HG02571 (cell line): ENCODE results near the gene TOR1AIP1.
A peak's percentile ranks its signal among the peaks of the same experiment; 100 is the strongest.
"Not testable (repeated sequence)": the region's sequence is repeated elsewhere in the genome, so short reads cannot be mapped to it uniquely, and the experiment has no call there.

Experiments
- ATAC-seq: cut with Tn5 transposase; IDR thresholded peaks from one replicate; pipeline ENCODE4 v1.9.1; 2021; ENCODE audit warnings: mild to moderate bottlenecking, moderate library complexity; ENCODE audit not compliant: unreplicated experiment

The TOR1AIP1 gene, protein sequence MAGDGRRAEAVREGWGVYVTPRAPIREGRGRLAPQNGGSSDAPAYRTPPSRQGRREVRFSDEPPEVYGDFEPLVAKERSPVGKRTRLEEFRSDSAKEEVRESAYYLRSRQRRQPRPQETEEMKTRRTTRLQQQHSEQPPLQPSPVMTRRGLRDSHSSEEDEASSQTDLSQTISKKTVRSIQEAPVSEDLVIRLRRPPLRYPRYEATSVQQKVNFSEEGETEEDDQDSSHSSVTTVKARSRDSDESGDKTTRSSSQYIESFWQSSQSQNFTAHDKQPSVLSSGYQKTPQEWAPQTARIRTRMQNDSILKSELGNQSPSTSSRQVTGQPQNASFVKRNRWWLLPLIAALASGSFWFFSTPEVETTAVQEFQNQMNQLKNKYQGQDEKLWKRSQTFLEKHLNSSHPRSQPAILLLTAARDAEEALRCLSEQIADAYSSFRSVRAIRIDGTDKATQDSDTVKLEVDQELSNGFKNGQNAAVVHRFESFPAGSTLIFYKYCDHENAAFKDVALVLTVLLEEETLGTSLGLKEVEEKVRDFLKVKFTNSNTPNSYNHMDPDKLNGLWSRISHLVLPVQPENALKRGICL

DNA sequence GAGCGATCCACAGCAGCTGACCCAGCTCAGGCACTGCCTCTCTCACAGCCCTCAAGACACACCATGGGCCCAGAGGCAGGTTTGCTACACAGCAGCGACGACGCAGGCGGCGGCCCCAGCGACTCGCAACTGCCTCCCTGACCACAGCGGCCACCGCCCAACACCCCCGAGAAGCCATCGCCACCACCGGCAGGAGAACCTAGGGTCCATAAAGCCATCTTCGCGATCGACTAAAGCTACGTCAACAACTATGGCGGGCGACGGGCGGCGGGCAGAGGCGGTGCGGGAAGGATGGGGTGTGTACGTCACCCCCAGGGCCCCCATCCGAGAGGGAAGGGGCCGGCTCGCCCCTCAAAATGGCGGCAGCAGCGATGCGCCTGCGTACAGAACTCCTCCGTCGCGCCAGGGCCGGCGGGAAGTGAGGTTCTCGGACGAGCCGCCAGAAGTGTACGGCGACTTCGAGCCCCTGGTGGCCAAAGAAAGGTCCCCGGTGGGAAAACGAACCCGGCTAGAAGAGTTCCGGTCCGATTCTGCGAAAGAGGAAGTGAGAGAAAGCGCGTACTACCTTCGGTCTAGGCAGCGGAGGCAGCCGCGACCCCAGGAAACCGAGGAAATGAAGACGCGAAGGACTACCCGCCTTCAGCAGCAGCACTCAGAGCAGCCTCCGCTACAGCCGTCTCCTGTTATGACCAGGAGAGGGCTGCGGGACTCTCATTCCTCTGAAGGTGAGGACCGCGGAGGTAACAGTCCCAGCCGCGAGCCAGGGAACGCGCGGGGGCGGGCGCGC is at the start of gene TOR1AIP1:
TSS of gene TOR1AIP1 (plus strand) at position 33 of the 787 bp plus-strand sequence. CDS start at position 251, 218 bp downstream.
- ATAC-seq, result peak; percentile 73

- not testable (repeated sequence) for ATAC-seq
Measured at GRCh38 chr1:179836686-179837445, 45.2 kb upstream of the TOR1AIP1 start.

DNA sequence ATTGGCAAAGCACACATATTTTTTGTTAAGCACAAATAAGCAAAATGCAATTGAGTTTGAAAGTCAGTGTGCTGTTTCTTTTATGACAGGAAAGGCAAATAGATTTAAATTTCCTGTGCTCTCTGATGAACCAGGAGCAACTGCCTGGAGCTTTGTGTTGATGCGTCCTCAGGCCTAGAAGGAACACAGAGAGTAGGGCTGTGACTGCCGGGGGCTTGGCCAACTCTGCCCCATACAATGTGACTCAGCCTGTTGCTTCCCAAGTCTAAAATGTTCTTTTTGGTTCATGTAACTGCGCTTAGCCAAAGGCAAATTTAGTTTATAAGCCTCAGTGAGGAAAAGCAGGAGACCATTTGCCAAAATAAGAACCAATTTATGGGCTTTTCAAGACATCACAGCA is 42.0 kb upstream of the TOR1AIP1 start:
- ATAC-seq, result no peak

- ATAC-seq, result no peak
Measured at GRCh38 chr1:179848233-179848632, 33.9 kb upstream of the TOR1AIP1 start.

DNA sequence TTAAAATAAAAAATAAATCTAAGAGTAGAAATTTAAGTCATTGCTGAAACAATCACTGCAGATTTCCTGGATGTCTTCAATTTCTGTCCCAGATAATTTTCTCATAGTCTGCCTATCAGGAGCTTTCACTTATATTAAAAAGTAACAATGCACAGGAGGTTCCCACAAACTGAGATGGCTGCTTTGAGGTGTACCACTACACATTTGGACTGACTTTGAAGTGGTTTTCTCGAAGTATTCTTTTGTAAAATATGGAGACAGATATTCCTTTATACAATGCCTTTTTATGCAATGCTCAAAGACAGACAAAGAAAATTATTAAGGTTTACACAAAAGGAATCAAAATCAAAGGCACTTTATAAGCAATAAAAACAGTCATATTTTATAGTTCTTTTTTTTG is 29.0 kb upstream of the TOR1AIP1 start:
- ATAC-seq, result no peak

GRCh38 chr1:179855831-179856230 is 26.3 kb upstream of the TOR1AIP1 start:
- not testable (repeated sequence) for ATAC-seq

- no peak for ATAC-seq
Measured at GRCh38 chr1:179856296-179856695, 25.8 kb upstream of the TOR1AIP1 start.

- ATAC-seq, result no peak
Measured at GRCh38 chr1:179857009-179857408, 25.1 kb upstream of the TOR1AIP1 start.

DNA sequence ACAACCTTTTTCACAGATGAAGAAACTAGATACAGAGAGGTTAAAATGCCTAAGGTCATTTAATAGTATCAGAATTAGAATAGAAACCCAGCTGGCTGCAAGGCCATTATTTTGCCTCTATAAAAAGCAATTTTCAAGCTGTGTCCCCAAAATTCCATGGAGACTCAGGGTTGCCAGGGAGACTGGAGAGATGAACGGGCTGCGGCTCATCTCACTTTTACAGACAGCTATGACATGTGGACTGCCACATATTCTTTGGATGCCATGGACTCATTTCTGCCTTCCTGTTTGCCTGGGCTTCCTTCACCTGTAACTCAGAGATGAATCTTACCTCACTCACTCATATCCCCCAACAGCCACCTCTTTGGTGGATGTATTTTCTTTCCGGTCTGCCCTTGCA is 21.4 kb upstream of the TOR1AIP1 start:
- ATAC-seq, result no peak

DNA sequence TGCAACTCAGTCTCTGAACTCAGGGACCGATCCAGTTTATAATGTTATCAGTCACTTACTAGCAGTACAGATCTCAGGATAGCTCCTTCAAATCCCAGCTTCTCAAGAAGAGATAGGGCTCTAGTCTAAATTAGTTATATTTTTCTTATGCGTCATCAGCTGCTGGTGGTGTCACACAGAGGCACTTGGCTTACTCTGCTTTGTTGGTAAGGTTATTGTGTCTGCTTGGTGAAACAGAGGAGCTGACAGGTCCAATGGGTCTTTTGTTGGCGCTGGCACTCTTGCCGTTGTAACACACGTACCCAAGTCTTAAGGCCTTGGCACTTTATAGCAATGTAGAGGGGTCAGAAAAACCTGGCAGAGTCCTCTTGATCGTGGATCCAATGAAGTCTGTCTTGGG is 16.7 kb upstream of the TOR1AIP1 start:
- ATAC-seq, result no peak

DNA sequence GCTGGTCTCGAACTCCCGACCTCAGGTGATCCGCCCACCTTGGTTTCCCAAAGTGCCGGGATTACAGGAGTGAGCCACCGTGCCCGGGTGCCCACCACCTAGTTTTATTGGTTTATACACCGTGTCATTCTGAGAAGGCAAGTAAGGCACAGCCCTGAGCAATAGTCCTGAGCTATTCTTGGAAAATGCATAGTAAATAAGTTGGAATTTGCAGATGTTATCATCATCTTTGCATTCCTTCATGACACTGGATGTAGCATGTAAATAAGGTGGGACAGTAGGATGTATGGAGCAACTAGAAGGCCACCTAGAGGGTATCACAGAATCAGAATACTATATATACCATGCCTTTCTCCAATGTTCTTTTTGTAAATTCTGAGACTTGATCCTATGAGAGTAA is 15.5 kb upstream of the TOR1AIP1 start:
- ATAC-seq, result no peak

GRCh38 chr1:179867493-179868330 is 14.4 kb upstream of the TOR1AIP1 start:
- ATAC-seq, result no peak

GRCh38 chr1:179870870-179871269 is 11.2 kb upstream of the TOR1AIP1 start:
- ATAC-seq, result no peak

DNA sequence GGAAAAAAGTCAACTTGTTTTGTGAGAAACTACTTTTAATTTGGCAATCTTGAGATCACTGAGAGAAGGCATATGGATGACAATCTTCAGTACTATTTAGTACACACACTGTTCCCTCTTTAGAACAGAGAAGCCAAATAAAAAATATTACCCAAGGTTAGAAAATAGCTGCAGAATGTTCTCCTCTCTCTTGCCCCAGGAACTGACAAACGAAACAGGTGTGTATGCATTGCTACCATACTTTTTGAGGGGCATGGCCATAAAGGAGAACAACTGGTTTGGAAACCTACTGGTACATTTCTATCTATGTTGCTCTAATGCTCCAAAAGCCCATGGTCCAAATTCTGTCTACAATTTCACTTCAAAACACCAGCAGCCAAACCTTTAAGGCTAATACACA is 10.1 kb upstream of the TOR1AIP1 start:
- no peak for ATAC-seq

DNA sequence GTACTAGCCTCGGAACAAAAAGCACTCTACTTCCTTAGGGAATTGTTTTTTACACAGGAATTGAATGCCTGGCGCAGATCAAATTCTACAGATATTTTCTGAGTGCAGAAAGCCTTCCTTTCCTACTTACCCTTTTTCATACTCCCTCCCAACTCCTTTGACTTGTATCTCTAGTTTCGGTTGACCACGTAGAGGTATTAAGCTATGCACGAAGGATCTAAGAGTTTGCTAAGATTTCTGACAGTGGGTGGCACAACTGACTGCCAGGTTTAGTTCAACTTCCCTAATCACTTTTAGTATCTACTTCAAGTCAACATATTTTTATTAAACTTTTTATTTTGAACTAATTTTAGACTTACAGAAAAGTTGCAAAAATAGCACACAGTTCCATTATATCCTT is 9.5 kb upstream of the TOR1AIP1 start:
- no peak for ATAC-seq

DNA sequence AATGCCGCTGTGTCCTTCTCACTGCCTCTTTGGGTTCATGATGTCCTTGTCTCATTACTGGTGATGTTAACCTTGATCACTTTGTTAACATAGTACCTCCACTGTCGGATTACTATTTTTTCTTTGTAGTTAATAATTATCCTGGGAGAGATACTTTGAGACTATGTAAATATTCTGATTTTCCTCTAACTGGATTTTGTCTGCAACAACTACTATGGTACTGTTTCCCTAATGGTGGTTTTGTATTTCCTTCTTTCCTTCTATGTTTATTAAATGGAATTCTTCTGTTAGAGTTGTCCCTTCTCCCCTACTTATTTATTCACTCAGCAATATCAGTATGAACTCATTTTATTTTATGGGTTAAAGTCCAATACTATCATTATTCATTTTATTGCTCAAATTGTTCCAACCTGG is 8.6 kb upstream of the TOR1AIP1 start:
- no peak for ATAC-seq

- ATAC-seq, result no peak
Measured at GRCh38 chr1:179875596-179876299, 6.3 kb upstream of the TOR1AIP1 start.

DNA sequence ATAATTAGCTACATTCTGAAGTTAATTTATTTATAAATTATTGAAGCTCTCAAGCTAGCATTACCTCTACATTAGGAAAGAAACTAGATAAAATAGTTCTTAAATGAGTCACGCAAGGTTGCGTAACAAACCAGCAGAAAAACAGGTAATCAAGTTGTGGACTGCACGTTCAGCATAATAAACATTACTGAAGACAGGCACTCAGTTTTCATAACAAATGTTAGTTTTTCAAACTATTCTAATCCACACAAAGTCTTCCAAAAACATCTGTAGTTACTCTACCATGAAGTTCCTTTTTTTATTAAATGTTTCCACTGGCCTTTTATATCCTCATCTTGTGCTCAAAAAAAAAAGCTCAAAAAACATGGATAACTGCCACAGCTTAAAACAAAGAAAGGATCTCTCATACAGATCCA is 5.8 kb upstream of the TOR1AIP1 start:
- no peak for ATAC-seq

DNA sequence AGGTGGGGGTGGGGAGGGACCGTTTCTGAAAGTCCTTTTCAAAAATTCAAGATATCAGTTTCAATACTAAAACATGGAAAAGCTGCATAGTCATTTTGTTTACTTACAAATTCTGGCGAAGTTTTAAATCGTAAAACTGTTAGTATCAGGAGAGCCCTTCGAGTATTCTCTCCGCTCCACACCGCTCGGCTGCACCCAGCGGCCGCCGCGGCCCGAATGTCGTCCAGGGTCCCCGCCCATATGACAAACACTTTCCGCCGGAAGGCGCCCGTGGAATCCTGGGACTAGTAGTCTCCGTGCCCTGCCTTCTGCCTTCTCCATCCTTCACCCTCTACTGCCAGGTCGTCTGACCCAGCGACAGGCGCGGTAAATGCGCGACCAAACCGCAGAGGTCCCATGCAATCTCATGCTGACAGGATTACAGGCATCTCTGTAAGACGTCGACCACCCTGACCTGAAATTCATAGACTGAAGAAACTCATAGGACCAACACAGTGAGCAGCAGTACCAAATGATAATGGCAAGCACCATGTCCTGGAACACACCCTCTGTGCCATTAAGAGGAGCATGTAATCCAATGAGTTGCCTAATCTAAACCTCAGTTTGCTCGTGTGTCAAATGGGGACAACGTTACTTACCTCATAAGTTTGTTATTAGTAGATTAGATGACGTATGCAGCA is 4.4 kb upstream of the TOR1AIP1 start, which contains the start of gene TOR1AIP2:
TSS of gene TOR1AIP2 (minus strand) at position 218 of the 680 bp plus-strand sequence. CDS start 25,138 bp downstream, outside the sequence.
- peak; percentile 56 for ATAC-seq
